ENCODE results near the gene CEP85. TPM values are rescaled to one million over a fixed set of nuclear protein-coding genes. Genes with fewer than 3 reads are reported as not detected.

CEP85 gene
- total RNA-seq, 1 experiment from 2014 or later, result 37.2 TPM

DNA sequence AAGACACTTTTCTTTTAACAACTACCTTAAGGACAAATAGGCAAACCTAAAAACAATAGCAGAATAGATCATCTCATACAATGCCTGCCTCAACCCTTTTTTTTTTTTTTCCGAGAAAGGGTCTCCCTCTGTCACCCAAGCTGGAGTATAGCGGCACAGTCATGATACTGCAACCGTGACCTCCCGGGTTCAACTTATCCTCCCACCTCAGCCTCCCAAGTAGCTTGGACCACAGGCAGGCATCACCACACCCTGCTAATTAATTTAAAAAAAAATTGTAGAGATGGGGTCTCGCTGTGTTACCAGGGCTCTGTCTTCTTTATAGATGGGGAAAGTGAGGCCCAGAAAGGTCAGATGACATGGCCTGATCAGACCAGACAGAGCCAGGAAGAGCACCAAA lies 53.8 kb downstream of the CEP85 start:
- Histone ChIP-seq H2AFZ (ENCODE audit: low read depth, low read length, poor library complexity, severe bottlenecking) (no peak overlapping the region), H3K4me1 (ENCODE audit: control insufficient read depth in 1 of 2, insufficient read depth in 2 of 2, low read length in 2 of 2) (peaks cover 22 to 41% of the 10 kb centered on the region in 2 experiments), H3K9me3 (ENCODE audit: control insufficient read depth in 1 of 2, insufficient read depth in 1 of 2, low read depth in 1 of 2, low read length in 2 of 2) (no peaks in the 10 kb centered on the region), H3K9me2 (ENCODE audit: insufficient read depth) (no peaks in the 10 kb centered on the region), H3K9ac (ENCODE audit: low read length) (no peak overlapping the region), H4K20me1 (ENCODE audit: insufficient read depth) (no peaks in the 10 kb centered on the region), H3K79me2 (ENCODE audit: insufficient read depth, low read length) (no peaks in the 10 kb centered on the region), H3K27ac (ENCODE audit: low read depth, low read length) (no peak overlapping the region), H3K4me3 (replicated peaks in 1 of 2; ENCODE audit: low read depth in 1 of 2, low read length in 2 of 2) (no peak overlapping the region), H3K36me3 (ENCODE audit: control insufficient read depth in 1 of 2, insufficient read depth in 2 of 2, low read length in 2 of 2) (no peaks in the 10 kb centered on the region), H3K27me3 (ENCODE audit: insufficient read depth, low read length) (no peaks in the 10 kb centered on the region), H3K4me2 (ENCODE audit: low read length) (no peak overlapping the region)
- DNase-seq (ENCODE audit: low read depth, low spot score), result no peak
- intact Hi-C loops (cut with micrococcal nuclease), result no loop called here
- no peak for ATAC-seq
- POLR2A ChIA-PET, result no interaction called here
- no peak for TF ChIP-seq EGR1 (IDR thresholded peaks at IDR 0.05; ENCODE audit: low read depth)
- TF ChIP-seq, protein P1, sequence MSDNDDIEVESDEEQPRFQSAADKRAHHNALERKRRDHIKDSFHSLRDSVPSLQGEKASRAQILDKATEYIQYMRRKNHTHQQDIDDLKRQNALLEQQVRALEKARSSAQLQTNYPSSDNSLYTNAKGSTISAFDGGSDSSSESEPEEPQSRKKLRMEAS (IDR thresholded peaks at IDR 0.05), result no peak
- CTCF ChIA-PET, result interaction anchor here (0.9 to 2.3 kb wide), 3 partner anchors 13 to 129 kb away, joined by 3 to 7 read pairs (median 5); no protein-coding TSS in a partner anchor
- RAD21 ChIA-PET (ENCODE audit: low non-redundant PET in 1 of 2, low total read pairs in 2 of 2, uncharacterized antibody in 2 of 2, unreplicated experiment in 2 of 2), result no interaction called here
- no TSS peak for BruUV-seq (replicated peaks)

GRCh38 chr1:26288311-26288941 lies 54.4 kb downstream of the CEP85 start:
- no TSS peak for BruUV-seq (replicated peaks)
- Histone ChIP-seq H3K9ac (ENCODE audit: low read length) (no peak overlapping the region), H3K4me3 (replicated peaks in 1 of 2; ENCODE audit: low read depth in 1 of 2, low read length in 2 of 2) (no peak overlapping the region), H4K20me1 (ENCODE audit: insufficient read depth) (no peaks in the 10 kb centered on the region), H3K79me2 (ENCODE audit: insufficient read depth, low read length) (no peaks in the 10 kb centered on the region), H3K9me2 (ENCODE audit: insufficient read depth) (no peaks in the 10 kb centered on the region), H3K9me3 (ENCODE audit: control insufficient read depth in 1 of 2, insufficient read depth in 1 of 2, low read depth in 1 of 2, low read length in 2 of 2) (no peaks in the 10 kb centered on the region), H2AFZ (ENCODE audit: low read depth, low read length, poor library complexity, severe bottlenecking) (no peak overlapping the region), H3K4me1 (ENCODE audit: control insufficient read depth in 1 of 2, insufficient read depth in 2 of 2, low read length in 2 of 2) (peaks cover 22 to 35% of the 10 kb centered on the region in 2 experiments), H3K27ac (ENCODE audit: low read depth, low read length) (no peak overlapping the region), H3K4me2 (ENCODE audit: low read length) (no peak overlapping the region), H3K36me3 (ENCODE audit: control insufficient read depth in 1 of 2, insufficient read depth in 2 of 2, low read length in 2 of 2) (no peaks in the 10 kb centered on the region), H3K27me3 (ENCODE audit: insufficient read depth, low read length) (no peaks in the 10 kb centered on the region)
- ChIA-PET RAD21 (ENCODE audit: low non-redundant PET in 1 of 2, low total read pairs in 2 of 2, uncharacterized antibody in 2 of 2, unreplicated experiment in 2 of 2) (no interaction called here), POLR2A (no interaction called here), CTCF (interaction anchor here (0.9 to 2.3 kb wide), 3 partner anchors 14 to 129 kb away, joined by 3 to 7 read pairs (median 5); no protein-coding TSS in a partner anchor)
- ATAC-seq (no peak), DNase-seq (ENCODE audit: low read depth, low spot score) (no peak)
- intact Hi-C loops (cut with micrococcal nuclease), result no loop called here
- TF ChIP-seq JUND (IDR thresholded peaks at IDR 0.05) (no peak), FOSL1 (IDR thresholded peaks at IDR 0.05; ENCODE audit: low read depth) (no peak), YY1 (IDR thresholded peaks at IDR 0.05; ENCODE audit: extremely low read depth, insufficient replicate concordance, low read depth, low read length) (no peak), ZBTB33 (IDR thresholded peaks at IDR 0.05; ENCODE audit: extremely low read depth, insufficient replicate concordance, low read length) (no peak), REST (IDR thresholded peaks at IDR 0.05; ENCODE audit: low read depth) (no peak)
- TF ChIP-seq, protein P2, sequence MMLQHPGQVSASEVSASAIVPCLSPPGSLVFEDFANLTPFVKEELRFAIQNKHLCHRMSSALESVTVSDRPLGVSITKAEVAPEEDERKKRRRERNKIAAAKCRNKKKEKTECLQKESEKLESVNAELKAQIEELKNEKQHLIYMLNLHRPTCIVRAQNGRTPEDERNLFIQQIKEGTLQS (IDR thresholded peaks at IDR 0.05), result no peak
